Muscle of leg (tissue), 9 donors: ENCODE measurements around the gene LACTBL1. TPM values are rescaled to one million over a fixed set of nuclear protein-coding genes. Genes with fewer than 3 reads are reported as not detected.

Experiments
- polyA plus RNA-seq, 8 donors: library from polyadenylated mRNA; unstranded; fragments of 120-200 nt; gene quantifications; one replicate each; pipeline versions ENCODE4 v1.2.1 to v1.2.3, GENCODE V29; 2013; ENCODE audit warnings: inconsistent platforms in 1 of 8, low replicate concordance in 1 of 8; ENCODE audit not compliant: insufficient read length in 8 of 8, insufficient read depth in 1 of 8
- total RNA-seq: library from RNA; stranded (reverse); fragments of 120-200 nt; gene quantifications from one replicate; pipeline ENCODE4 v1.2.4, GENCODE V29; 2013

The LACTBL1 gene
- total and polyA plus RNA-seq, 9 donors: not detected

Other genes with a start within 250 kb of the LACTBL1 start
- not detected for gene TEX46, start 43.0 kb upstream of the LACTBL1 start, total RNA-seq
- under 1 TPM in 3 of 8 donors, not detected in 5; 0.34 to 0.61 (median 0.44) TPM for gene TEX46, start 43.0 kb upstream of the LACTBL1 start, polyA plus RNA-seq
- 87.2 TPM for gene KDM1A, start 46.6 kb upstream of the LACTBL1 start, total RNA-seq
- gene KDM1A, start 46.6 kb upstream of the LACTBL1 start, polyA plus RNA-seq: 10 to 100 TPM; 67.4 to 86.6 (median 73.9) TPM
- 12.0 TPM for gene LUZP1, start 196.0 kb upstream of the LACTBL1 start, total RNA-seq
- gene LUZP1, start 196.0 kb upstream of the LACTBL1 start, polyA plus RNA-seq: 10 to 100 TPM in 7 of 8 donors, 1 to 10 TPM in 1; 9.8 to 19.7 (median 13.6) TPM
- gene HTR1D, start 244.6 kb upstream of the LACTBL1 start, total RNA-seq: not detected
- gene HTR1D, start 244.6 kb upstream of the LACTBL1 start, polyA plus RNA-seq: under 1 TPM in 6 of 8 donors, not detected in 2; 0.05 to 0.16 (median 0.09) TPM